GM12872 (cell line): ENCODE measurements around the gene PLVAP.

ENCODE experiments used
- TF ChIP-seq, protein P1 (sequence below): IDR thresholded peaks from 3 replicates; pipeline ENCODE4 v1.5.1; 2011; ENCODE audit warnings: low read depth, mild to moderate bottlenecking, low read length, moderate library complexity; ENCODE audit not compliant: insufficient read depth

Gene PLVAP

DNA sequence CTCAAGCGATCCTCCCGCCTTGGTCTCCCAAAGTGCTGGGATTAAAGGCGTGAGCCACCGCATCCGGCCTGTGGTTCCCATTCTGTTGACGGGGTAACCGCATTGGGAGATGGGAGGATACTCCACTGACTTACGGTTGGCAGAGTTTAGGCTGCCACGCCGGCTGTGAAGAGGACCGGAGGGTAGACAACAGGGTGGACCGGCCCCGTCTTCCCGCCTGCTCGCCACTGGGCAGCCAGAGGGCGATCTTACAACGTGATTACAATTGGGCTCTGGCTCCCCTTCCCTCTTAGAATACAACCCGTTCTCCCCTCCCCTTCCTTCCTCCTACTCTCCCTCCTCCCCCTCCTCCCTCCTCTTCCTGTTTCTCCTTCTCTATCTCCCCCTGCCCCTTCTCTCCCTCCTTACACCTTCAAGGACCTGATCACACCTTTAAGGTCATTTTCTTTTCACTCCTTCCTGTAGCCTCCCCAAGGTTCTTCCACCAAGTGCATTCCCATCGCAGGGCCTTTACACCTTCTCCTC lies 17.8 kb upstream of the PLVAP start:
- TF ChIP-seq, protein P1, sequence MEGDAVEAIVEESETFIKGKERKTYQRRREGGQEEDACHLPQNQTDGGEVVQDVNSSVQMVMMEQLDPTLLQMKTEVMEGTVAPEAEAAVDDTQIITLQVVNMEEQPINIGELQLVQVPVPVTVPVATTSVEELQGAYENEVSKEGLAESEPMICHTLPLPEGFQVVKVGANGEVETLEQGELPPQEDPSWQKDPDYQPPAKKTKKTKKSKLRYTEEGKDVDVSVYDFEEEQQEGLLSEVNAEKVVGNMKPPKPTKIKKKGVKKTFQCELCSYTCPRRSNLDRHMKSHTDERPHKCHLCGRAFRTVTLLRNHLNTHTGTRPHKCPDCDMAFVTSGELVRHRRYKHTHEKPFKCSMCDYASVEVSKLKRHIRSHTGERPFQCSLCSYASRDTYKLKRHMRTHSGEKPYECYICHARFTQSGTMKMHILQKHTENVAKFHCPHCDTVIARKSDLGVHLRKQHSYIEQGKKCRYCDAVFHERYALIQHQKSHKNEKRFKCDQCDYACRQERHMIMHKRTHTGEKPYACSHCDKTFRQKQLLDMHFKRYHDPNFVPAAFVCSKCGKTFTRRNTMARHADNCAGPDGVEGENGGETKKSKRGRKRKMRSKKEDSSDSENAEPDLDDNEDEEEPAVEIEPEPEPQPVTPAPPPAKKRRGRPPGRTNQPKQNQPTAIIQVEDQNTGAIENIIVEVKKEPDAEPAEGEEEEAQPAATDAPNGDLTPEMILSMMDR, result peak; percentile 90

DNA sequence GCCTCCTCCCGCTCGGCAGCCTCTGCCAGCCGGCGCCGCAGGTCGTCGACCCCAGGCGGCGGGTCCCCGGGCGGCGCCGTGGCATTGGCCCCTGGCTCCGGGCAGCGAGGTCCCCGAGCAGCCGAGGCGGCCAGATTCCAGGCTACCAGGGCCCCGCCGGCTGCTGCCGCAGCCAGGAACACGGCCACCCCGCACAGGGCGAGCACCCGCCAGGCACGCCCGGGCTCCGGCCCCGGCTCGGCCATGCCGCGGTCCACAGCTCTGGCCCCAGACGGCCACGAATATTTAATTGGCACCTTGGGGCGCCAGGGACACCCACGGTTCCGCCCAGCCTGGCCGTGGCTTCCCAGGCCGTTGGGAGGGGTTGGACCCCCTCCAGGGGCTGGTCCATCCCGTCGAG lies 16.8 kb upstream of the PLVAP start, which contains the start of gene CCDC194:
CCDC194 (minus strand) TSS at position 283 of the 400 bp plus-strand sequence; CDS start at position 245, 38 bp downstream.
- TF ChIP-seq, protein P1, result no peak

DNA sequence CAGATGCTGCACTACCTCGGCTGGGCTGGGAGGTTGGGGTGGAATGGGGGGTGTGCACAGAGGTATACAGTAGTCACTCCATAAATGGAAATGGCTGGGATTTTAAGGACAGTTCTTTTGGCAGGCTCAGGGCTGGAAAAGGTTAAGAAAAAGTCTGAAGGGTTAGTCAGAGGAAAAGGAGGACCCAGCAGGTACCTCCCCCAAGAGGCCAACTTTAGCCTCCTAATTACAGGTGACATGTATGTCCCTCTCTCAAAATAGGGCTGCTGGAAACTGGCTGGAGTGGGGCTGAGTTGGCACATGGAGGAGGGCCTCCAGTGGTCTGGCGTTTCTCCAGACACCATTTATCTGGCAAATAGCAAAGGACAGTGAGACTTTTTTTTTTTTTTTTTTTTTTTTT lies 15.9 kb upstream of the PLVAP start:
- TF ChIP-seq, protein P1, result no peak

DNA sequence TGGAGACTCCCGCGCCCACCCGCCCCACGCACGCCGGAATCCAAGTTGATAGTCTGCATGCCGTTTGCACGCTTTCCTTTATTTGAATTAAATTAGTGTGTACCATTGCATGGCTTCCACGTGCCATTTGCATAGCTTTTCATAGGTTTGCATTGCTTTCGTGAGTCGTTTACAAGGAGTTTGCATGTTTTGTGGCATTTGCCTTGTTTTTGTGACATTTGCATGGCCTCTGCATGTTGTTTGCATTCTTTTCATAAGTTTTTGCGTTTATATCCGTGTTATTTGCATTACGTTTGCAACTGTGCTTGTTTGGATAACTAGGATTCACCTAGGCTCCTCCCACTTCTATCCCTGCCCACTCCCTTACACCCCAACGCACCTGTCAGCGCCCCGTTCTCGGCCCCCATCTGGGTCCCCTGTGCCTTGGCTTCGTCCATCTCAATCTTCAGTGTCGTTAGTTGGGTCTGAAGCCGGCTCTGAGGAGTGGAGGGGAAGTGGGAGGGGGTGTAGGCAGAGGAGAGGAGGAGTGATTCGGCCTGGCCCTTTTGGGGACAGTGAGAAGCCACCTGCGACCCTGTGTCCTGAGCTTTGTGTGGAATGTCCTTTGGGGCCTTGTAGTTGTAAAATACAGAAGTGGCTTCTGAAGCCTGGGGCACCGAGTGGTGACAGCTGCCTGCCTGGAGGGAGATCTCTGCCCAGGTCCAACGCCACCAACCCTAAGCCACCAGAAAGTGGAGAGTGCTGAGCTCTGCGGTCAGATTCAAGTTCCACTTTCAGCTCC lies 14.4 kb upstream of the PLVAP start:
- TF ChIP-seq, protein P1, result no peak; the same call in 2 of the 3 replicates

DNA sequence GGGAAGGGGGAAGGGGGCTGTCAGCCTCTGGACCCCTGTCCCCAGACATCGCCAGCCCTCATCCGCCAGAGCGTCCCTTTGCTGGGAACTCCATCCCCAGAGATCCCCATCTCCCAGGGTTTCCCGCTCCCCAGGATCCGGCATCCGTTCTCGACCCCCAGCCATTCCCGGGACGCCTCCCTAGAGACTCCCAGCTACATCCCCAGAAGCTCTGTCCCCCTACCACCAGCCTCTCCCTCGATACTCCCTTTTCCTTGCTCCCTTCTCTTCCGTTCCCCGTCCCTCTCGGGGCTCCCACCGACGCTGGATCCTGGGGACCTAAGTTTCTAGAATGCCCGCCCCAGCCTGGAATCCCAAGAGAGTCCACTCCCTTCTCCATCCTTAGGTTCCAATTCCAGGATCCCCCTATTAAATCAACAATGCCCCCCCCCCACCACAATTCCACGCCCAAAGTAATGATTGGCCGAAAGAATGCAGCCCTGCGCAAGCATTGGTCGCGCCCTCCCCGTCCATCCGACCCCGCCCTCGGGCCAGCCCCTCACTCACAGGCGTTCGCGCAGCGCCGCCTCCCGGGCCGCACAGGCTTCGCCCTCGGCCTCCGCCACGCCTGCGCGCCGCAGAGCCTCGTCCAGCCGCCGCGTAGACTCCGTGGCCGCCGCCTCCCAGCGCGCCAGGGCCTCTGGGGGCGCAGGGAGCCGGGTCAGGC lies 13.7 kb upstream of the PLVAP start:
- TF ChIP-seq, protein P1, result peak; percentile 75

DNA sequence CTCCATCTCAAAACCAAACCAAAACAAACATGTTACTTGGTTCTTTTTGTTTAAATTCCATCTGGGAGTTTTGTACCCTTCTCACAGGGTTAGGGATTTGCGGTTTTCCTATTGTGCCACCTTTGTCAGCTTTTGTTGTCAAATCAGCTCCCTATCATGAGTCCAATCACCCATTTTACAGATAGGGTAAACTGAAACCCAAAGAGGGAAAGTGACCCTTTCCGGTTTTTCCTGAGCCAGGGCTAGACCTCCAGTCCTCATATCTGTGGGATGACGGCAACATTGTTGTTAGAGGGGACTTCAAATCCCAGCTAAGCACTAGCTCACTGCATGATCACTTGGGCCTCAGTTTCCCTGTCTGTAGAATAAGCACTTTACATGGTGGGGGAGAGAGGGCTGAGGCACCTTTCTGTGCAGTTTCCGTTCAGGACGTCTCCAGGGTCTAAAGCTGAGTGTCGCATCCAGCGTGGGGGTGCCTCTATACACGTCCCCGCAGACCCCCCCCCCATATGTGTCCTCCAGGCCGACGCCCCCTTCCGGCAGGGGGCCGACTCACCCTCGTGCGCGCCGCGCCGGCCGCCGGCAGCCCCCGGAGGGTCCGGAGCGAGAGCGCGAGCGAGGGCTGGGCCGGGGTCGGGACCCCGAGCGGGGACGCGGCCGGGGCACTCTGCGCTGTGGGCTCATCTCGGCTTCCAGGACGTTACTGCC lies 13.0 kb upstream of the PLVAP start:
- TF ChIP-seq, protein P1, result 0 out of 3 replicates have a peak, but pooled peaks have one; percentile 6

DNA sequence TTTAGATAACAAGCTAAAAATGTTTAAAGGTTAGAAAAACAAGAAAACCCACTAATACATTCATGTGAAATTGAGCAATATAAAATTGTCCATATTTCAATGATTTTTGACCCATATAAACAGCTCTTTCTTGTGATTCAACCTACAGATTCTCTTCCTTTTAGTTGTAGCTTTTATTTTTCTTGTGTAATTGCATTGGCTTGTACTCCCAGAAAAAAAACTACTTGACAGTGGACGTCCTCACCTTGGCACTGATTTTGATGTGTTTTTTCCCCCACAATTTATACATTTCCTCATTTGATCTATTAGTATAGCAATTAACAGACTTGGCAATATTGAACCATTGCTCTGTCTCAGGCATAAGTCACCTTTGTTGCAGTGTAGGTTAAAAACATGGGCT lies 12.1 kb upstream of the PLVAP start:
- TF ChIP-seq, protein P1, result no peak
